RWPE2 (cell line): Measurements from ENCODE around the gene COQ8B.

Experiments
- ATAC-seq: fragments of 200-7000 bp; cut with Tn5 transposase; 3 replicates; pipeline ENCODE4 v1.9.1; 2021; ENCODE audit warnings: low read depth
- DNase-seq: peaks from one replicate; pipeline ENCODE4 v3.0.0-alpha.2; 2020; ENCODE audit warnings: low spot score
- H3K27ac ChIP-seq: fragments of 450-650 bp; 2 replicates; pipeline ENCODE4 v1.5.1; 2017; ENCODE audit warnings: mild to moderate bottlenecking; ENCODE audit not compliant: poor library complexity, severe bottlenecking
- H3K27me3 ChIP-seq: fragments of 250-450 bp; sonication (Bioruptor Pico); 2 replicates; pipeline ENCODE4 v1.5.1; 2021; ENCODE audit warnings: mild to moderate bottlenecking, moderate library complexity; ENCODE audit not compliant: insufficient read depth, poor library complexity, severe bottlenecking
- H3K36me3 ChIP-seq: fragments of 250-450 bp; sonication (Bioruptor Pico); 2 replicates; pipeline ENCODE4 v1.5.1; 2020; ENCODE audit warnings: low read depth, mild to moderate bottlenecking, moderate library complexity
- H3K4me1 ChIP-seq: fragments of 250-450 bp; sonication (Bioruptor Pico); 2 replicates; pipeline ENCODE4 v1.5.1; 2021; ENCODE audit warnings: mild to moderate bottlenecking, moderate library complexity; ENCODE audit not compliant: insufficient read depth, poor library complexity, severe bottlenecking
- H3K4me3 ChIP-seq: fragments of 250-450 bp; sonication (Bioruptor Pico); 2 replicates; pipeline ENCODE4 v1.5.1; 2021; ENCODE audit warnings: mild to moderate bottlenecking, moderate library complexity; ENCODE audit not compliant: severe bottlenecking
- H3K9me3 ChIP-seq: fragments of 250-450 bp; sonication (Bioruptor Pico); 2 replicates; pipeline ENCODE4 v1.5.1; 2021; ENCODE audit warnings: mild to moderate bottlenecking, moderate library complexity; ENCODE audit not compliant: severe bottlenecking
- CTCF ChIP-seq: fragments of 450-650 bp; IDR thresholded peaks from one replicate; pipeline ENCODE4 v1.5.1; 2017; ENCODE audit warnings: mild to moderate bottlenecking, moderate library complexity; ENCODE audit not compliant: poor library complexity, severe bottlenecking

The COQ8B gene

GRCh38 chr19:40690693-40691420 is 25.8 kb downstream of the COQ8B start:
- H3K36me3 ChIP-seq = peaks cover 23% of the 10 kb centered on the region
- peak overlapping the region; percentile 68 for H3K27ac ChIP-seq
- no peaks in the 10 kb centered on the region for H3K27me3 ChIP-seq
- no peaks in the 10 kb centered on the region for H3K9me3 ChIP-seq
- H3K4me1 ChIP-seq = no peaks in the 10 kb centered on the region
- peak; percentile 82 for ATAC-seq
- DNase-seq = peak; percentile 91
- H3K4me3 ChIP-seq = peak overlapping the region; percentile 49
- TF ChIP-seq CTCF = no peak

- peak; percentile 52 for ATAC-seq
- Histone ChIP-seq H3K36me3 (peaks cover 20% of the 10 kb centered on the region), H3K27ac (peak within 1 kb of the TSS; percentile 68), H3K4me1 (no peaks in the 10 kb centered on the region), H3K27me3 (no peaks in the 10 kb centered on the region), H3K4me3 (peak within 1 kb of the TSS; percentile 49), H3K9me3 (no peaks in the 10 kb centered on the region)
- no peak for DNase-seq
- TF ChIP-seq CTCF = no peak
These were observed 26.5 kb downstream of the COQ8B start, which contains the start of gene NUMBL for GRCh38 chr19:40690050-40690692. NUMBL (minus strand) TSS chr19:40690651; CDS start chr19:40690483, 168 bp downstream.

DNA sequence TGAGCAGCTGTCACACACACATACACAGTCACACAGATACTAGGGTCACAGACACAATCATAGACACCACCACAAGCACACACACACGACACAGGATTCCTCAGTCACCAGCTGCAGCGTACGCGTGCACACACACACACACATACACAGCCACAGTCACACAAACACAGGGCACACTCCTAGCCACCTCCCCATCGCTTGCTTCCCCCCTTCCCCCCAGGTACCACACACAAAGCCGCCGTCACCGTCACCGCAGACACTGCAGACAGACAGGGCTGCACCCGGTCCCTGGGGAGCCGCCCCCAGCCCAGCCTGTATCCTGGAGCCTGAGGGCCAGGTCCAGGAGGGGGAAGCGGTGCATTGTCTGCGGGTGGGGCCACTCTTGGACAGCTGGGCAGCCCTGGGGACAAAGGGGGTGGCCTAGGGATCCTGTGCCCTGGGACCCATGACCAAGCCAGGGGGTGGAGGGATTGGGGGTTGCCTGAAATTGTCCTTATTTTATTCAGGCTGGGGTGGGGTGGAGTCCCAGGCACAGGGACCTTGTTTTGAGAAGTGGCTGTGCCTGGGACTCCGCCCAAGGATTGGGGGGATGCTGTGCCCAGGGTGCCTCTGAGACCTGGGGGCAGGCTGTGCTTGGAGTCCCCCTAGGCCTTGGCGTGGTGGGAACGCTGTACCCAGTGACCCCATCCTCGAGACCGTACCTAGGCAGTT is 27.2 kb downstream of the COQ8B start:
- Histone ChIP-seq H3K4me3 (peak overlapping the region; percentile 49), H3K9me3 (no peaks in the 10 kb centered on the region), H3K27me3 (no peaks in the 10 kb centered on the region), H3K4me1 (no peaks in the 10 kb centered on the region), H3K27ac (peak overlapping the region; percentile 68), H3K36me3 (peaks cover 20% of the 10 kb centered on the region)
- ATAC-seq (peak; percentile 9; the same call in 1 of the 3 replicates), DNase-seq (peak; percentile 69)
- no peak for TF ChIP-seq CTCF

- Histone ChIP-seq H3K27ac (peak overlapping the region; percentile 68), H3K4me1 (no peaks in the 10 kb centered on the region), H3K9me3 (no peaks in the 10 kb centered on the region), H3K4me3 (peak overlapping the region; percentile 49), H3K36me3 (peaks cover 20% of the 10 kb centered on the region), H3K27me3 (no peaks in the 10 kb centered on the region)
- DNase-seq = no peak
- no peak for TF ChIP-seq CTCF
- ATAC-seq = no peak
These were observed 27.7 kb downstream of the COQ8B start for GRCh38 chr19:40688987-40689338.
